Panc1 (cell line): Measurements from ENCODE around the gene TRIO. TPM values are rescaled to one million over a fixed set of nuclear protein-coding genes. Genes with fewer than 3 reads are reported as not detected.

Experiments used
- ATAC-seq: fragments of 200-7000 bp; cut with Tn5 transposase; 2 replicates; pipeline ENCODE4 v1.9.1; 2020; ENCODE audit warnings: mild to moderate bottlenecking, moderate library complexity
- BruUV-seq: library from RNA; stranded (reverse); fragments of 400-500 nt; replicated peaks from 2 replicates; lab custom pipeline; 2021; lab: Mats Ljungman, UMichigan
- CTCF ChIA-PET: fragments of 300-600 bp; sonication (Branson Sonifier 250); formaldehyde crosslinking; loops from one replicate; lab custom pipeline; 2022; ENCODE audit warnings: antibody characterized with exemption; lab: Charles Lee
- POLR2A ChIA-PET: fragments of 300-600 bp; sonication (Branson Sonifier 250); formaldehyde crosslinking; loops from one replicate; lab custom pipeline; 2022; ENCODE audit warnings: antibody characterized with exemption; lab: Charles Lee
- DNase-seq: peaks from one replicate; pipeline ENCODE4 v3.0.0-alpha.2; 2010; ENCODE audit warnings: low read depth, low spot score
- H3K27ac ChIP-seq: 2 replicates; pipeline ENCODE4 v1.5.1; 2011; ENCODE audit warnings: mild to moderate bottlenecking, low read length, inconsistent platforms
- H3K27me3 ChIP-seq: fragments of 200-500 bp; sonication (Bioruptor generic); 2 replicates; pipeline ENCODE4 v1.6.0; 2014; ENCODE audit warnings: low read length, inconsistent platforms; ENCODE audit not compliant: control insufficient read depth, insufficient read depth
- H3K36me3 ChIP-seq: fragments of 200-500 bp; sonication (Bioruptor generic); 2 replicates; pipeline ENCODE4 v1.5.1; 2014; ENCODE audit warnings: inconsistent platforms, mild to moderate bottlenecking, low read length, moderate library complexity; ENCODE audit not compliant: control insufficient read depth, insufficient read depth
- H3K4me1 ChIP-seq: 2 replicates; pipeline ENCODE4 v1.5.1; 2011; ENCODE audit warnings: inconsistent platforms, mild to moderate bottlenecking, low read length, moderate library complexity; ENCODE audit not compliant: control insufficient read depth, insufficient read depth
- H3K4me3 ChIP-seq, 2 experiments: 2 replicates each; pipeline ENCODE4 v1.5.1; 2011 to 2012; ENCODE audit warnings: low read depth in 2 of 2, low read length in 2 of 2, mild to moderate bottlenecking in 2 of 2, inconsistent platforms in 1 of 2, moderate library complexity in 1 of 2
- H3K9me3 ChIP-seq: fragments of 200-500 bp; sonication (Bioruptor generic); 2 replicates; pipeline ENCODE4 v1.5.1; 2014; ENCODE audit warnings: low read depth, mild to moderate bottlenecking, inconsistent platforms, low read length, moderate library complexity; ENCODE audit not compliant: control insufficient read depth, insufficient read depth
- CTCF ChIP-seq: fragments of 450-650 bp; IDR thresholded peaks from 2 replicates; pipeline ENCODE4 v1.5.1; 2017; ENCODE audit warnings: mild to moderate bottlenecking
- POLR2AphosphoS5 ChIP-seq: IDR thresholded peaks from 2 replicates; pipeline ENCODE4 v1.6.1; 2012; ENCODE audit warnings: mild to moderate bottlenecking, low read depth, low read length, moderate library complexity
- SIN3A ChIP-seq: IDR thresholded peaks from 2 replicates; pipeline ENCODE4 v1.6.1; 2012; ENCODE audit warnings: low read depth, mild to moderate bottlenecking, low read length, moderate library complexity, borderline replicate concordance; ENCODE audit not compliant: insufficient read depth
- TCF7L2 ChIP-seq: IDR thresholded peaks from 2 replicates; pipeline ENCODE4 v1.6.1; 2011; ENCODE audit warnings: mild to moderate bottlenecking, low read depth, low read length, inconsistent platforms
- in situ Hi-C: cut with HindIII; loops from 2 replicates; pipeline ENCODE4 v1.10.0; 2016; ENCODE audit warnings: low sequenced_read_pairs, low pct_unique_long_range_greater_than_20kb
- intact Hi-C: fragments of 100-400 bp; cut with micrococcal nuclease; formaldehyde crosslinking; loops from one replicate; pipeline ENCODE4 v1.10.0; 2022; ENCODE audit not compliant: unreplicated experiment
- total RNA-seq: library from RNA; stranded (reverse); gene quantifications from one replicate; pipeline ENCODE4 v1.2.1, GENCODE V29; 2021; ENCODE audit not compliant: unreplicated experiment
- TF ChIP-seq, protein P1 (sequence below), 2 experiments: IDR thresholded peaks; 2 replicates each; pipeline ENCODE4 v1.6.1; 2011 to 2012; ENCODE audit warnings: low read depth in 2 of 2, control low read depth in 1 of 2, low read length in 1 of 2, mild to moderate bottlenecking in 1 of 2, moderate library complexity in 1 of 2; ENCODE audit not compliant: insufficient read depth in 1 of 2

The TRIO gene
- total RNA-seq, 1 experiment from 2014 or later: 349 TPM

- Histone ChIP-seq H3K36me3 (peaks cover 10% of the 10 kb centered on the region; the same call in 1 of the 2 replicates), H3K4me3 (no peak overlapping the region), H3K27me3 (no peaks in the 10 kb centered on the region), H3K4me1 (peaks cover 95% of the 10 kb centered on the region), H3K9me3 (no peaks in the 10 kb centered on the region), H3K27ac (peak overlapping the region; percentile 99)
- BruUV-seq: no TSS peak
- DNase-seq: no peak
- CTCF ChIA-PET: no interaction called here
- 0 out of 2 replicates have a peak, but pooled peaks have one; percentile 4 for ATAC-seq
- POLR2A ChIA-PET: interaction anchor here (0.6 kb wide), 1 partner anchor 52 kb away, joined by 5 read pairs; no protein-coding TSS in a partner anchor
- TF ChIP-seq, protein P1, sequence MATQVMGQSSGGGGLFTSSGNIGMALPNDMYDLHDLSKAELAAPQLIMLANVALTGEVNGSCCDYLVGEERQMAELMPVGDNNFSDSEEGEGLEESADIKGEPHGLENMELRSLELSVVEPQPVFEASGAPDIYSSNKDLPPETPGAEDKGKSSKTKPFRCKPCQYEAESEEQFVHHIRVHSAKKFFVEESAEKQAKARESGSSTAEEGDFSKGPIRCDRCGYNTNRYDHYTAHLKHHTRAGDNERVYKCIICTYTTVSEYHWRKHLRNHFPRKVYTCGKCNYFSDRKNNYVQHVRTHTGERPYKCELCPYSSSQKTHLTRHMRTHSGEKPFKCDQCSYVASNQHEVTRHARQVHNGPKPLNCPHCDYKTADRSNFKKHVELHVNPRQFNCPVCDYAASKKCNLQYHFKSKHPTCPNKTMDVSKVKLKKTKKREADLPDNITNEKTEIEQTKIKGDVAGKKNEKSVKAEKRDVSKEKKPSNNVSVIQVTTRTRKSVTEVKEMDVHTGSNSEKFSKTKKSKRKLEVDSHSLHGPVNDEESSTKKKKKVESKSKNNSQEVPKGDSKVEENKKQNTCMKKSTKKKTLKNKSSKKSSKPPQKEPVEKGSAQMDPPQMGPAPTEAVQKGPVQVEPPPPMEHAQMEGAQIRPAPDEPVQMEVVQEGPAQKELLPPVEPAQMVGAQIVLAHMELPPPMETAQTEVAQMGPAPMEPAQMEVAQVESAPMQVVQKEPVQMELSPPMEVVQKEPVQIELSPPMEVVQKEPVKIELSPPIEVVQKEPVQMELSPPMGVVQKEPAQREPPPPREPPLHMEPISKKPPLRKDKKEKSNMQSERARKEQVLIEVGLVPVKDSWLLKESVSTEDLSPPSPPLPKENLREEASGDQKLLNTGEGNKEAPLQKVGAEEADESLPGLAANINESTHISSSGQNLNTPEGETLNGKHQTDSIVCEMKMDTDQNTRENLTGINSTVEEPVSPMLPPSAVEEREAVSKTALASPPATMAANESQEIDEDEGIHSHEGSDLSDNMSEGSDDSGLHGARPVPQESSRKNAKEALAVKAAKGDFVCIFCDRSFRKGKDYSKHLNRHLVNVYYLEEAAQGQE (IDR thresholded peaks at IDR 0.05; ENCODE audit: insufficient read depth in 1 of 2, low read depth in 2 of 2, low read length in 1 of 2): no peak
- no peak for TF ChIP-seq CTCF
- TF ChIP-seq SIN3A: no peak
- no peak; the same call in 1 of the 2 replicates for TF ChIP-seq POLR2AphosphoS5
- TF ChIP-seq TCF7L2: no peak
- intact Hi-C loops: no loop called here
- in situ Hi-C loops: no loop called here
Measured at GRCh38 chr5:14197056-14197455, 53.9 kb downstream of the TRIO start.

- in situ Hi-C loops (no loop called here), intact Hi-C loops (loop anchor here (5.0 kb wide), 1 partner anchor 48 kb away; no protein-coding TSS in a partner anchor)
- no peaks in the 10 kb centered on the region for H3K9me3 ChIP-seq
- H3K36me3 ChIP-seq: peaks cover 6% of the 10 kb centered on the region; the same call in 1 of the 2 replicates
- BruUV-seq: no TSS peak
- POLR2A ChIA-PET: interaction anchor here (0.9 kb wide), 1 partner anchor 211 kb away, joined by 6 read pairs; no protein-coding TSS in a partner anchor
- CTCF ChIA-PET: no interaction called here
- TF ChIP-seq POLR2AphosphoS5 (no peak), CTCF (no peak), TCF7L2 (no peak), SIN3A (no peak)
- TF ChIP-seq, protein P1 (IDR thresholded peaks at IDR 0.05; ENCODE audit: insufficient read depth in 1 of 2, low read depth in 2 of 2, low read length in 1 of 2): no peak
- no peak for DNase-seq
- H3K27me3 ChIP-seq: no peaks in the 10 kb centered on the region
- peak overlapping the region; percentile 99 for H3K27ac ChIP-seq
- peaks cover 95% of the 10 kb centered on the region for H3K4me1 ChIP-seq
- ATAC-seq: peak; percentile 39
- peak overlapping the region in 1 of 2 experiments; percentile 16; a peak in 2 of 4 replicates for H3K4me3 ChIP-seq
Measured at GRCh38 chr5:14199902-14200301, 56.8 kb downstream of the TRIO start.
